Measurements from ENCODE around the gene GARS1. TPM values are rescaled to one million over a fixed set of nuclear protein-coding genes. Genes with fewer than 3 reads are reported as not detected.

GARS1 gene
- total RNA-seq, 1 donor from 2014 or later = 111 TPM

GRCh38 chr7:30660331-30661255, 65.9 kb downstream of the GARS1 start:
- H3K27ac Mint-ChIP-seq = no peak overlapping the region
- H3K4me3 Mint-ChIP-seq = no peak overlapping the region
- H3K9me3 Mint-ChIP-seq = no peaks in the 10 kb centered on the region
- H3K4me1 Mint-ChIP-seq (ENCODE audit: unreplicated experiment) = no peaks in the 10 kb centered on the region
- TF ChIP-seq CTCF (conservative IDR thresholded peaks at IDR 0.05) = no peak
- no peak for DNase-seq (ENCODE audit: extremely low spot score, unreplicated experiment)
- H3K27me3 Mint-ChIP-seq = peaks cover 21% of the 10 kb centered on the region
- no peaks in the 10 kb centered on the region for H3K36me3 Mint-ChIP-seq

GRCh38 chr7:30661926-30662325, 67.2 kb downstream of the GARS1 start:
- peaks cover 21% of the 10 kb centered on the region for H3K27me3 Mint-ChIP-seq
- H3K36me3 Mint-ChIP-seq = no peaks in the 10 kb centered on the region
- no peak overlapping the region for H3K4me3 Mint-ChIP-seq
- H3K27ac Mint-ChIP-seq = no peak overlapping the region
- DNase-seq (ENCODE audit: extremely low spot score, unreplicated experiment) = no peak
- H3K4me1 Mint-ChIP-seq (ENCODE audit: unreplicated experiment) = no peaks in the 10 kb centered on the region
- no peaks in the 10 kb centered on the region for H3K9me3 Mint-ChIP-seq
- no peak for TF ChIP-seq CTCF (conservative IDR thresholded peaks at IDR 0.05)

GRCh38 chr7:30662431-30662939, 67.8 kb downstream of the GARS1 start:
- Mint-ChIP-seq H3K9me3 (no peaks in the 10 kb centered on the region), H3K27ac (no peak overlapping the region), H3K27me3 (peaks cover 20% of the 10 kb centered on the region), H3K36me3 (no peaks in the 10 kb centered on the region), H3K4me3 (no peak overlapping the region), H3K4me1 (ENCODE audit: unreplicated experiment) (no peaks in the 10 kb centered on the region)
- no peak for TF ChIP-seq CTCF (conservative IDR thresholded peaks at IDR 0.05)
- no peak for DNase-seq (ENCODE audit: extremely low spot score, unreplicated experiment)

- H3K27ac Mint-ChIP-seq = no peak overlapping the region
- H3K36me3 Mint-ChIP-seq = no peaks in the 10 kb centered on the region
- no peaks in the 10 kb centered on the region for H3K9me3 Mint-ChIP-seq
- no peaks in the 10 kb centered on the region for H3K4me1 Mint-ChIP-seq (ENCODE audit: unreplicated experiment)
- no peak overlapping the region for H3K4me3 Mint-ChIP-seq
- no peak for DNase-seq (ENCODE audit: extremely low spot score, unreplicated experiment)
- TF ChIP-seq CTCF (conservative IDR thresholded peaks at IDR 0.05) = no peak
- peaks cover 18% of the 10 kb centered on the region for H3K27me3 Mint-ChIP-seq
These were observed 68.7 kb downstream of the GARS1 start for GRCh38 chr7:30663414-30663813.

GRCh38 chr7:30664184-30664885, 69.7 kb downstream of the GARS1 start:
- H3K9me3 Mint-ChIP-seq = no peaks in the 10 kb centered on the region
- H3K4me3 Mint-ChIP-seq = no peak overlapping the region
- no peak for TF ChIP-seq CTCF (conservative IDR thresholded peaks at IDR 0.05)
- H3K27ac Mint-ChIP-seq = no peak overlapping the region
- no peaks in the 10 kb centered on the region for H3K36me3 Mint-ChIP-seq
- DNase-seq (ENCODE audit: extremely low spot score, unreplicated experiment) = no peak
- H3K4me1 Mint-ChIP-seq (ENCODE audit: unreplicated experiment) = no peaks in the 10 kb centered on the region
- H3K27me3 Mint-ChIP-seq = peaks cover 13% of the 10 kb centered on the region
